GM12878 (cell line): ENCODE results near the gene FBXL15. TPM values are rescaled to one million over a fixed set of nuclear protein-coding genes. Genes with fewer than 3 reads are reported as not detected.

ENCODE experiments used
- ATAC-seq: fragments of 200-7000 bp; cut with Tn5 transposase; 3 replicates; pipeline ENCODE4 v1.9.1; 2020; ENCODE audit warnings: mild to moderate bottlenecking, moderate library complexity
- BruUV-seq: library from RNA; stranded (reverse); fragments of 400-500 nt; replicated peaks from 2 replicates; lab custom pipeline; 2021; lab: Mats Ljungman, UMichigan
- CTCF ChIA-PET: fragments of 300-600 bp; sonication (Branson Sonifier 250); formaldehyde crosslinking; extraction: SDS; loops from one replicate; lab custom pipeline; 2021; ENCODE audit warnings: inconsistent platforms; lab: Yijun Ruan, JAX
- POLR2A ChIA-PET: fragments of 350-600 bp; formaldehyde crosslinking; extraction: SDS; loops from one replicate; lab custom pipeline; 2021; ENCODE audit warnings: inconsistent platforms; lab: Charles Lee
- RAD21 ChIA-PET: fragments of 300-600 bp; sonication (Branson Sonifier 250); formaldehyde crosslinking; loops from one replicate; lab custom pipeline; 2023; ENCODE audit warnings: antibody characterized with exemption; ENCODE audit not compliant: unreplicated experiment; lab: Charles Lee
- SMC1A ChIA-PET: fragments of 300-600 bp; sonication (Branson Sonifier 250); formaldehyde crosslinking; loops from one replicate; lab custom pipeline; 2023; ENCODE audit not compliant: unreplicated experiment, uncharacterized antibody; lab: Charles Lee
- DNase-seq: peaks from one replicate; pipeline ENCODE4 v3.0.0-alpha.2; 2011; ENCODE audit warnings: low read depth, low spot score
- FAIRE-seq: peaks from 3 replicates; lab custom pipeline; 2011; peaks lifted over from hg19 to GRCh38; lab: Jason Lieb, UNC
- H2AFZ ChIP-seq: 2 replicates; pipeline ENCODE4 v1.6.0; 2011; ENCODE audit warnings: low read depth, low read length, control low read depth; ENCODE audit not compliant: control insufficient read depth
- H3K27ac ChIP-seq: 2 replicates; pipeline ENCODE4 v1.5.1; 2011; ENCODE audit warnings: control low read depth; ENCODE audit not compliant: control insufficient read depth, insufficient read depth
- H3K27me3 ChIP-seq, 2 experiments: replicated peaks in 1 of 2; 2 replicates each; pipeline versions ENCODE4 v1.6.0 to v1.6.1; 2011; ENCODE audit warnings: low read length in 1 of 2; ENCODE audit not compliant: control insufficient read depth in 2 of 2, insufficient read depth in 2 of 2
- H3K36me3 ChIP-seq, 2 experiments: 2 replicates each; pipeline ENCODE4 v1.5.1; 2011; ENCODE audit warnings: low read length in 1 of 2; ENCODE audit not compliant: control insufficient read depth in 2 of 2, insufficient read depth in 2 of 2
- H3K4me1 ChIP-seq: 2 replicates; pipeline ENCODE4 v1.6.1; 2011; ENCODE audit warnings: mild to moderate bottlenecking, low read length, moderate library complexity, mixed read lengths; ENCODE audit not compliant: control insufficient read depth, insufficient read depth
- H3K4me2 ChIP-seq: 2 replicates; pipeline ENCODE4 v1.6.0; 2011; ENCODE audit warnings: control low read depth; ENCODE audit not compliant: control insufficient read depth, insufficient read depth
- H3K4me3 ChIP-seq: fragments of 200-600 bp; sonication (generic); 2 replicates; pipeline ENCODE4 v1.5.1; 2016
- H3K79me2 ChIP-seq: 2 replicates; pipeline ENCODE4 v1.6.0; 2011; ENCODE audit warnings: low read length; ENCODE audit not compliant: control insufficient read depth, insufficient read depth
- H3K9ac ChIP-seq: 2 replicates; pipeline ENCODE4 v1.8.0; 2011; ENCODE audit warnings: low read length, control low read depth, mixed read lengths; ENCODE audit not compliant: control insufficient read depth, insufficient read depth
- H3K9me3 ChIP-seq: replicated peaks from 3 replicates; pipeline ENCODE4 v1.5.1; 2011; ENCODE audit warnings: mild to moderate bottlenecking, low read length; ENCODE audit not compliant: control insufficient read depth, insufficient read depth
- H4K20me1 ChIP-seq: 2 replicates; pipeline ENCODE4 v1.6.0; 2011; ENCODE audit not compliant: control insufficient read depth, insufficient read depth
- ELK1 ChIP-seq: IDR thresholded peaks from 2 replicates; pipeline ENCODE4 v1.6.1; 2012; ENCODE audit warnings: low read depth, low read length, improper control_type of control experiment
- ETV6 ChIP-seq, 2 experiments: fragments of 450-650 bp in 1 of 2; IDR thresholded peaks in 1 of 2; conservative IDR thresholded peaks in 1 of 2; 2 replicates each; pipeline ENCODE4 v1.6.1; 2014; ENCODE audit warnings: antibody characterized with exemption in 1 of 2, borderline replicate concordance in 1 of 2, low read depth in 1 of 2, mild to moderate bottlenecking in 1 of 2, moderate library complexity in 1 of 2
- IKZF1 ChIP-seq: fragments of 450-650 bp; conservative IDR thresholded peaks from 2 replicates; pipeline ENCODE4 v1.6.1; 2017; ENCODE audit warnings: antibody characterized with exemption, mild to moderate bottlenecking
- MTA2 ChIP-seq: fragments of 450-650 bp; IDR thresholded peaks from 2 replicates; pipeline ENCODE4 v1.6.1; 2016; ENCODE audit warnings: low read depth, mild to moderate bottlenecking, moderate library complexity
- PRDM15 ChIP-seq: fragments of 450-650 bp; formaldehyde crosslinking; IDR thresholded peaks from 2 replicates; pipeline ENCODE4 v1.4.0; 2020; ENCODE audit warnings: mild to moderate bottlenecking, moderate library complexity
- RCOR1 ChIP-seq: conservative IDR thresholded peaks from 2 replicates; pipeline ENCODE4 v1.6.1; 2012; ENCODE audit warnings: low read depth, low read length, improper control_type of control experiment
- RFX5 ChIP-seq: IDR thresholded peaks from 2 replicates; pipeline ENCODE4 v1.6.1; 2011; ENCODE audit warnings: low read depth, low read length, improper control_type of control experiment
- SKIL ChIP-seq: fragments of 450-650 bp; IDR thresholded peaks from 2 replicates; pipeline ENCODE4 v1.6.1; 2017; ENCODE audit warnings: mild to moderate bottlenecking, low read depth, inconsistent platforms; ENCODE audit not compliant: poor library complexity, severe bottlenecking
- ZBTB11 ChIP-seq: fragments of 450-650 bp; formaldehyde crosslinking; IDR thresholded peaks from 2 replicates; pipeline ENCODE4 v1.5.0; 2022; ENCODE audit warnings: mild to moderate bottlenecking, missing genetic modification characterization
- ZBTB33 ChIP-seq: fragments of 450-650 bp; IDR thresholded peaks from 2 replicates; pipeline ENCODE4 v1.6.1; 2017; ENCODE audit warnings: mild to moderate bottlenecking
- WGBS: methylation state at CpG from one replicate; pipeline ENCODE4 v1.1.6; 2016; ENCODE audit warnings: low lambda C conversion rate; ENCODE audit not compliant: insufficient replicate concordance, insufficient coverage; ENCODE audit errors: missing lambda C conversion rate; 5-methylcytosine and 5-hydroxymethylcytosine counted together
- in situ Hi-C: fragments of 300-500 bp; cut with MboI; formaldehyde crosslinking; loops from 9 replicates; pipeline ENCODE4 v1.14.3; 2018; ENCODE audit warnings: mixed read lengths
- intact Hi-C: fragments of 100-400 bp; cut with micrococcal nuclease; formaldehyde crosslinking; loops from one replicate; pipeline ENCODE4 v1.14.2; 2022; ENCODE audit not compliant: unreplicated experiment
- polyA plus RNA-seq, 11 experiments: library from polyadenylated mRNA; depleted of rRNA in 4 of 11; unstranded in 6 of 11; stranded (reverse) in 5 of 11; fragments of >200 nt; fragmentation: Nextera tagmentation in 4 of 11; fragmentation: Illumina TruSeq in 1 of 11; extraction: Ambion mirVana in 4 of 11; extraction: Trizol in 1 of 11; gene quantifications; 1 replicate in 1 of 11; 2 replicates in 10 of 11; pipeline versions ENCODE4 v1.2.1 to v1.2.3, GENCODE V29; 2011 to 2016; ENCODE audit warnings: inconsistent platforms in 2 of 11, missing spikeins in 2 of 11, low read depth in 1 of 11
- total RNA-seq, 4 experiments: library from RNA; depleted of rRNA in 3 of 4; stranded (reverse); fragments of >200 nt in 3 of 4; fragmentation: Illumina TruSeq in 1 of 4; extraction: Trizol in 1 of 4; gene quantifications; 2 replicates each; pipeline versions ENCODE4 v1.2.1 to v1.2.3, GENCODE V29; 2013 to 2021

The FBXL15 gene
- total and polyA plus RNA-seq, 10 of the 15 experiments (the other 5 are each of a cell fraction or from before 2014, with no cell fraction given), result 0.13 to 21.3 (median 7.9) TPM

GRCh38 chr10:102438374-102438773 lies 17.7 kb downstream of the FBXL15 start:
- CTCF ChIA-PET, result no interaction called here
- peaks cover 22% of the 10 kb centered on the region for H3K4me1 ChIP-seq
- no peak for TF ChIP-seq RFX5
- no peak for TF ChIP-seq ETV6 (conservative IDR thresholded peaks at IDR 0.05 in 1 of 2, IDR thresholded peaks at IDR 0.05 in 1 of 2; ENCODE audit: borderline replicate concordance in 1 of 2, low read depth in 1 of 2)
- TF ChIP-seq ZBTB11 (CRISPR knock-in tag), result no peak
- TF ChIP-seq ELK1, result no peak
- no peak for TF ChIP-seq PRDM15 (CRISPR knock-in tag)
- TF ChIP-seq SKIL, result no peak
- TF ChIP-seq RCOR1, result no peak
- no peak for TF ChIP-seq ZBTB33
- no peak for TF ChIP-seq IKZF1
- TF ChIP-seq MTA2, result no peak

More at GRCh38 chr10:102438374-102438773, 17.7 kb downstream of the FBXL15 start:
- Histone ChIP-seq H3K4me2 (no peak overlapping the region), H4K20me1 (no peaks in the 10 kb centered on the region), H3K4me3 (no peak overlapping the region), H3K79me2 (no peaks in the 10 kb centered on the region; the same call in 1 of the 2 replicates), H3K27me3 (no peaks in the 10 kb centered on the region), H2AFZ (no peak overlapping the region), H3K9ac (no peak overlapping the region), H3K9me3 (no peaks in the 10 kb centered on the region), H3K36me3 (no peaks in the 10 kb centered on the region), H3K27ac (no peak overlapping the region)
- SMC1A ChIA-PET, result no interaction called here
- TSS peak; percentile 54 for BruUV-seq
- intact Hi-C loops, result no loop called here
- RAD21 ChIA-PET, result no interaction called here
- in situ Hi-C loops, result no loop called here
- POLR2A ChIA-PET, result interaction anchor here (1.3 kb wide), 1 partner anchor 12 kb away, joined by 14 read pairs; the partner anchor contains the start of gene C10orf95
- ATAC-seq (no peak), FAIRE-seq (no peak), DNase-seq (no peak)
- WGBS, result 100% methylated on average over 1 of the region's 1 CpG
